Ovary (tissue), 3 donors: ENCODE data around the gene PMM2.

Source experiments
- CTCF ChIP-seq, 3 donors: fragments of 450-650 bp in 2 of 3; fragments of 200-600 bp in 1 of 3; IDR thresholded peaks; one replicate each; pipeline versions ENCODE4 v1.5.1 to v1.8.0; 2016 to 2022; ENCODE audit warnings: antibody characterized with exemption in 3 of 3, mild to moderate bottlenecking in 1 of 3
- EP300 ChIP-seq: sonication (generic); formaldehyde crosslinking; IDR thresholded peaks from one replicate; pipeline ENCODE4 v1.6.1; 2017; ENCODE audit warnings: antibody characterized with exemption
- POLR2A ChIP-seq: fragments of 450-650 bp; IDR thresholded peaks from one replicate; pipeline ENCODE4 v1.6.1; 2017; ENCODE audit warnings: antibody characterized with exemption, mild to moderate bottlenecking, moderate library complexity
- donor health status: DM: no; HTN: no; CAD: no.

- TF ChIP-seq CTCF (IDR thresholded peaks at IDR 0.05) (no peak), POLR2A (no peak), EP300 (no peak)
These were observed 24.1 kb upstream of the PMM2 start for GRCh38 chr16:8773537-8773936.
